G401 (cell line): ENCODE data around the gene NPIPA8. TPM values are rescaled to one million over a fixed set of nuclear protein-coding genes. Genes with fewer than 3 reads are reported as not detected.
"Not testable (repeated sequence)": the region's sequence is repeated elsewhere in the genome, so short reads cannot be mapped to it uniquely, and the experiment has no call there.

Experiments
- DNase-seq: peaks from one replicate; pipeline ENCODE4 v3.0.0-alpha.2; 2015; ENCODE audit warnings: low spot score
- in situ Hi-C: cut with HindIII; loops from 2 replicates; pipeline ENCODE4 v1.10.0; 2016; ENCODE audit warnings: low sequenced_read_pairs, mixed read lengths
- total RNA-seq: library from RNA; depleted of rRNA; stranded (reverse); fragments of >200 nt; shearing (Covaris generic); gene quantifications from 2 replicates; pipeline ENCODE4 v1.2.3, GENCODE V29; 2014; rRNA removed

NPIPA8 gene
- total RNA-seq, 1 experiment from 2014 or later = 1.6 TPM

- DNase-seq, in situ Hi-C loops: not testable (repeated sequence)
Observed at GRCh38 chr16:18290959-18291358, 45.6 kb downstream of the NPIPA8 start.

DNA sequence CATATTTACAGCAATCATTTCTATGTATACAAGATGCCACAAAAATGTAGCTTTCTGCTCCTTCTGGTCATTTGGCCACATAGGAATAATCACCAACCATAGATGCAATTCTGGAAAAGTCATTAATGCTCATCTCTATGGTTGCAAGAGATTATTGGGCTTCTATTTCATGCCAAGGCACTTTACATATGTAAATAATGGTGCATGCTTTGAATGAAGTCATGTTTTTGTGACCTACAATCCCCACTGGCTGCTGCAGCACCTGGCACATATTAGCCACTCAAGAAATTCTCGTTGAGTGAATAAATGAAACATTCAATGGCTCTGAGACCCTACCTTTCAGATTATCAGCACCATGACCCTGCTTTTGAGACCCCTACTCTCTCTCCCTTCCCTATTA lies 50.2 kb downstream of the NPIPA8 start:
- DNase-seq, in situ Hi-C loops: not testable (repeated sequence)

GRCh38 chr16:18280319-18280718 lies 56.2 kb downstream of the NPIPA8 start:
- DNase-seq, in situ Hi-C loops: not testable (repeated sequence)

GRCh38 chr16:18276756-18277155 lies 59.8 kb downstream of the NPIPA8 start:
- in situ Hi-C loops, DNase-seq: not testable (repeated sequence)

DNA sequence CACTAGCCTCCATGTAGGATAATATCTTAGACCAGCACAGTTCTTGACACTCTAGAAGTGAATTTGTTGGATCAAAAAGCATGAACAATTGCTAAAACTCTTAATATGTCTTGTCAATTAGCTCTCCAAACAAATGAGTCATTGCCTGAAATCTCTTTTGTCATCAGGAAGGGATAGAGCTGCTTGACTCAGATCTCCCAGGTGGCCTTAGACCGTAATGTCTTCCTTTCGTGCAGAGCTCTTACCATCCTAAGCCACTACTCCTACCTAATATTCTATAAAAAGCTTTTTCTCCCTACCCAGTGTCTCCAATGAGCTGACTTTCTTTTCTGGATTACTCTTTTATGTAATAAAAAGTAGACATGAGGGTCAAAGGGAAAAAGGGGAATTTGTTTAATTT lies 66.4 kb downstream of the NPIPA8 start:
- in situ Hi-C loops = not testable (repeated sequence)

More for the DNA sequence above, 66.4 kb downstream of the NPIPA8 start:
- not testable (repeated sequence) for DNase-seq

Other genes with a start within 250 kb of the NPIPA8 start
- gene NOMO2, start 225.4 kb upstream of the NPIPA8 start, total RNA-seq = 66.1 and 109 TPM in 2 replicates